Stimulated activated CD4-positive, alpha-beta T cell treated with anti-CD3 and anti-CD28 coated beads, Interleukin-4, amount 100 ng/mL, for 24 hours (primary cell): ENCODE measurements around the gene APOBEC3H.
A peak's percentile ranks its signal among the peaks of the same experiment; 100 is the strongest.

Experiments
- DNase-seq: peaks from one replicate; pipeline ENCODE4 v3.0.0-alpha.2; 2020

The APOBEC3H gene

GRCh38 chr22:39114112-39114511, 17.1 kb downstream of the APOBEC3H start:
- DNase-seq: no peak

- no peak for DNase-seq
Observed at GRCh38 chr22:39115570-39115969, 18.5 kb downstream of the APOBEC3H start.

DNA sequence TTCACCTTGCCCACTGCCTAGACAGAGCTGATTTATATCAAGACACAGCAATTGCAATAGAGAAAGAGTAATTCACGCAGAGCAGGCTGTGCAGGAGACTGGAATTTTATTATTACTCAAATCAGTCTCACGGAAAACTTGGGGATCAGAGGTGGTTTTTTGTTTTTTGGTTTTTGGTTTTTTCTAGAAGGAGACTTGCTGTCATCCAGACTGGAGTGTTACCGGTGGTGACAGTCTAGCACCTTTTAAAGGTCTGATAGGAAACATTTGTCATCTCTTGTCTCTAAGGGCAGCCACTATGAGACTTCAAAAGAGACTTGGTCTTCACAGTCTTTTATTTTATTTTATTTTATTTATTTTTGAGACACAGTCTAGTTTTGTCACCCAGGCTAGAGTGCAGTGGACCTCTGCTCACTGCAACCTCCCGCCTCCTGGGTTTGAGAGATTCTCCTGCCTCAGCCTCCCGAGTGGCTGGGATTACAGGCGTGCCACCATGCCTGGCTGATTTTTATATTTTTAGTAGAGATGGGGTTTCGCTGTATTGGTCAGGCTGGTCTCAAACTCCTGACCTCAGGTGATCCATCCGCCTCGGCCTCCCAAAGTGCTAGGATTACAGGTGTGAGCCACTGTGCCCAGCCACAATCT, 19.1 kb downstream of the APOBEC3H start:
- peak; percentile 31 for DNase-seq

DNA sequence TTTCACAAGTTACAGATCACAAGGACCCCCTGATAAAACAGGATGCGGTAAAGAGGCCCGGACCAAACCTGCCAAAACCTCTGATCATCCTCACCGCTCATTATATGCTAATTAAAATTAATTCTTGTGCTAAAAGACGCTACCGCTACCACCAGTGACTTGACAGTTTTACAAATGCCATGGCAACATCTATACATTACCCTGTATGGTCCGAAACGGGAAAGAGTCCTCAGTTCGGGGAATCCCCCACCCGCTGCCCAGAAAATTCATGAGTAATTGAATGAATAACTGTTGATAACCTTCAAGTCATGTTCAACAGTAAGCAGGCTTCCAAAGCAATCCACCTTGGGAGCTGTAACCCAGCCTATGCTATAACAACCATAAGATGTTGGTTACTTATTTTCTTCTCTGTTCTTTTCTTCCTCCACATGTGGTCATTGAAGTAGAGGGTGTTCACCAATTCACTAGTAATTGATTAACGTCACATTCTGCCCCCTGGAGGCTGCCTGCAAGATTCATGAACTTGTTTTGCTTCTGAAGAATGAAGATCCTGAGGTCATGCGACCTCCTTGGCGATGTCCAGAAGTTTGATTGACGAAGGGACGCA, 20.6 kb downstream of the APOBEC3H start:
- peak; percentile 85 for DNase-seq

- no peak for DNase-seq
Observed at GRCh38 chr22:39120983-39121382, 23.9 kb downstream of the APOBEC3H start.

- DNase-seq: no peak
Observed at GRCh38 chr22:39122772-39123470, 25.9 kb downstream of the APOBEC3H start.

GRCh38 chr22:39123751-39124581, 26.9 kb downstream of the APOBEC3H start:
- no peak for DNase-seq

DNA sequence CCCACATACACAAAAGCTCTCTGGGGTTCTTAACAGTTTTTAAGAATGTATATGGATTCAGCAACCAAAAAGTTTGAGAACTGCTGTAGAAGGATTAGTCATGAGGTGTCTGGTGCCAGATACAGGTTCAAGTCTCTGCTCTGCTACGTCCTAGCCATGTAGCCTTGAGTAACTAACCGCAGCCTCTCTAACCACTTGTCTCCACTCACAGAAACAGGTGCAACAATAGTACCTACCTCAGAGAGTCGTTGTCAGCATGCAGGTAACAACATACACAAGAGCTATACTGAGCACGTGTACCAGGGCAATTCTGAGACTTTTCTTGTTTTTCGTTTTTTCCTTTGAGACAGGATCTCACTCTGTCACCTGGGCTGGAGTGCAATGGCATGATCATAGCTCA, 28.6 kb downstream of the APOBEC3H start:
- DNase-seq: no peak

- DNase-seq: no peak
Observed at GRCh38 chr22:39128508-39128907, 31.5 kb downstream of the APOBEC3H start.

DNA sequence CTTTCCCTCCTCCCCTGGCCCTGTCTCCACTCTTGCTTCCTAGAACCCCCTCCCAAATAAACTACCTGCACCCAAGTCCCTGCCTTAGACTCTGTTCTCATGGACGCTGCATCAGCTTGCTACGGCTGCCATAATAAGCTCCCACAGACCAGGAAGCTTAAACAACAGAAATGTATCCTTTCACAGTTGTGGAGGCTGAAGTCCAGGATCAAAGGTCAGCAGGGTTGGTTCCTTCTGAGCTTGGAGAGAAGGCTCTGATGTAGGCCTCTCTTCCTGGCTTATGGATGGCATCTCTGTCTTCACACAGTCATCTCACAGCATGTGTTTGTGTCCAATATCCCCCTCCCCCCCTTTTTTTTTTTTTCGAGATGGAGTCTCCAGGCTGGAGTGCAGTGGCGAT, 32.0 kb downstream of the APOBEC3H start:
- no peak for DNase-seq

DNA sequence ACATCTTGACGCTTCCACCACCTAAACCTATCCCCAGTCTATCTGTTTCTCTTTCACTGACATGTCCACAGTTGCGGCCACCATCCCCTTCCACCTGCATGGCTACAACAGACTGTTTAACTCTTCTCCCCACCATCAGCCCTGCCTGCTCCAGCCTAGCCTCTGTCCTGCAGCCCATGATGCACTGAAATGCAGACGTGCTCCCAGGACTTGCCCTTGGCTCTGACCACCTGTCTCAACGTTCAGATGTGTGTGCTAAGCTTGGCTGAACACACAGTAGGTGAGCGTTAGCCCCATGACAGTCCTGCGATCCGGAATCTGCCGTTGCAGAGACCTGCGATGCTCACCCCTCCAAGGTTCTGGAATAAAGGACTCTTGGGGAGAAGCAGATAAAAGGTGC, 32.7 kb downstream of the APOBEC3H start:
- DNase-seq: no peak

- no peak for DNase-seq
Observed at GRCh38 chr22:39130152-39130704, 33.2 kb downstream of the APOBEC3H start.

GRCh38 chr22:39130892-39131855, 34.1 kb downstream of the APOBEC3H start:
- DNase-seq: no peak

- no peak for DNase-seq
Observed at GRCh38 chr22:39132281-39132680, 35.2 kb downstream of the APOBEC3H start.

DNA sequence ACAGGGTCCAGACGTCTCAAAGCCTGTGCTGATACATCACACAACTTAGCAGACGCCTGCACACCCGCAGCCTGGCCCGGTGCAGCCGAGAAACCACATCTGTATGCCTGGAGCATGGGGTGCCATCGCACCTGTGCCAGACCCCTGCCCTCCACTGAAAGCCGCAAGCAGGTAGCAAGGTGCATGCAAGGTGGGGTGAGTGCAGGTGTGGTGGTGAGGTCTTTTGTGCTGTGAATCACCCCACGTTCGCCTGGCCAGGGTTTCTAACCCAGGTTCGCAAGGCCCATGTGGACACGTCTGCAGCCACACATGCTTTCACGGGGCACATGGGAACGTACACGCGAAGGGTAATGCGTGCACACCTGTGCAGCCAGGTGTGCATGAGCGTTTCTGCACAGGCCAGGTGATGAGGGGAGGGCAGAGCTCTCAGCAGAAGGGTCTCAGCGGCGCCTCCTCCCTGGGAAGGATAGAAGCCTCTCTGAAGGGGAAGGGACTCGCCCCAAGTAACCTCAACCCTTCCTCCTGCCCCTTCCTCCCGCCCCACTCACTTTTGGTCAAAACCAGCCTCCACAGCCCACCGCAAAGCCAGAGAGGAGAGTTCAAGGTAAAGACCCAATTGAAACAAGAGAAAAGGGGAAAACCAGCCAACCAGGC, 36.0 kb downstream of the APOBEC3H start:
- DNase-seq: no peak

GRCh38 chr22:39133871-39134270, 36.8 kb downstream of the APOBEC3H start:
- no peak for DNase-seq

DNA sequence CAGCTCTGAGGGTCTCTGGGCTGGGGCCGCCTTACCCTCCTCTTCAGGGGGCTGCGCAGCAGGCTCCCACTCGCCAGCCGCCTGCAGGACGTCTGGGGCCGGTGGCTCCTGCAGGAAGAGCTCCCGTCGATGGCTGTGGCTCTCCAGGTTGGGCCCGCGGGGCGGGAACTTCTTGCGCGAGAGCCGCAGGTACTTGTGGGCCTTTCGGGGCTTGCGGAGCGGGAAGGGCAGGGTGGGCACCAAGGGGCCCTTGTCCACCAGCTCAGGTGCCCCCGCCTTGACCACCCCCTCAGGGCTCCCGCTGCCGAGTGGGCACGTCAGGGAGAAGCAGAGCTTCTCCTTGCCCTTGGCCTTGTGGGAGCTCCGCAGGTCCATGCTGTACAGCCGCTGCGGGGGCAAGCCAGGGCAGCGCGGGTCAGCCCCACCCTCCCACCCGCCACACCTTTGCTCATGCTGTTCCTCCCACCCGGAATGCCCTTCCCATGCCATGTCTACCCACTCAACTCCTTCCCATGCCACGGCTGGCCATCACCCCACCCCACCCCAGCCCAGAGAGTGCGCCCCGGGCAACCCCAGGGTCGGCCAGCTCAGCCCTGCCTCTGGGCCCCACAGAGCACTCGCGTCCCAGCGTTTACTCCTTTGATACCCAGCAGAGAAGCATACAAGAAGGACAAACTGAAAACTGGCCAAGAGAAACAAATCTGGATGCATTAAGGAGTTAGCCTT, 37.5 kb downstream of the APOBEC3H start:
- no peak for DNase-seq

DNA sequence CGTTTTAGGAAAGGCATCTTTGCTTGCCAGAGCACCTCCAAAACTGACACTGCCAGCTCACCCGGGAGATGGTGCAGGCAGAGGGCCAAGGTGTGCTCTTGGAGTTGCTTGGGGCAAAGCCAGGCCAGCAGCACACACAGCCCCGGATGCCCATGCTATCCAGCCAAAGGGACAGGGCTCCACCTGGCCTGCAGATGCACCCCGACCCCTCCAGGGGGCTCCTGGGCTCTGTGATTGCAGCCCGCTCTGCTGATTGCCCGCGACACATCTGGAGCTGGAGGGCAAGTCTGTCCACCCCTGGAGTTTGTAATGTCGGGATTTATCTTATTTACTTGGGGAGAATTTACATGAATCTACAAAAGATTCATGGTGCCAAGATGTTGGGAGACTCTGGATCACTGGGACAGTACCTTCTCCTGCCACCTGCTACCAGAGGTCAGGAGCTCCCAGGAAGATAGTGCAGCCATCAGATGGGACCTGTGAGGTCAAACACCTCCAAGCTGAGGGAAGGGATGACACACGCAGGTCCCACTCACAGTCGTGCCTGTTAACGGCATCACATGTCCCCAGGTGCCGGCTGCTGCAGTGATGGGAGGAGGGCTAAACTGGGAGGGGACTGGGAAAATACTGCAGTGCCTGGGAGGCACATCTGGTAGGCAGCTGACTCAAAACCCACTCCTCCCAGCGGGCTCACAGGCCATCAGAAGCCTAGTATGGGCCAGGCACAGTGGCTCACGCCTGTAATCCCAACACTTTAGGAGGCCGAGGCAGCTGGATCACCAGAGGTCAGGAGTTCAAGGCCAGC, 38.2 kb downstream of the APOBEC3H start:
- peak; percentile 51 for DNase-seq

GRCh38 chr22:39136317-39136716, 39.3 kb downstream of the APOBEC3H start:
- no peak for DNase-seq
